Activated CD8-positive, alpha-beta memory T cell treated with anti-CD3 and anti-CD28 coated beads, Interleukin-2, amount 10 ng/mL, durations not matched to agents 7 days and 5 days (primary cell): ENCODE results near the gene NKIRAS1. TPM values are rescaled to one million over a fixed set of nuclear protein-coding genes. Genes with fewer than 3 reads are reported as not detected.
"Not testable (repeated sequence)": the region's sequence is repeated elsewhere in the genome, so short reads cannot be mapped to it uniquely, and the experiment has no call there.

Experiments
- ATAC-seq: fragments of 150-1000 bp; cut with Tn5 transposase; one replicate; pipeline ENCODE4 v1.10.0; 2021; ENCODE audit warnings: moderate library complexity
- CTCF ChIA-PET: fragments of 350-600 bp; sonication (Branson Sonifier 250); formaldehyde crosslinking; loops from one replicate; lab custom pipeline; 2021; ENCODE audit warnings: antibody characterized with exemption; lab: Charles Lee
- DNase-seq: peaks from one replicate; pipeline ENCODE4 v3.0.0-alpha.2; 2020
- H3K27ac Mint-ChIP-seq: one replicate; pipeline ENCODE4 v1.8.0; 2021; ENCODE audit warnings: mild to moderate bottlenecking, mixed read lengths
- H3K27me3 Mint-ChIP-seq: one replicate; pipeline ENCODE4 v1.8.0; 2021; ENCODE audit warnings: mixed read lengths
- H3K36me3 Mint-ChIP-seq: one replicate; pipeline ENCODE4 v1.8.0; 2021; ENCODE audit warnings: mild to moderate bottlenecking, mixed read lengths
- H3K4me1 Mint-ChIP-seq: one replicate; pipeline ENCODE4 v1.8.0; 2021; ENCODE audit warnings: mixed read lengths
- H3K4me3 Mint-ChIP-seq: one replicate; pipeline ENCODE4 v1.8.0; 2021; ENCODE audit warnings: mild to moderate bottlenecking, moderate library complexity, mixed read lengths
- H3K9me3 Mint-ChIP-seq: one replicate; pipeline ENCODE4 v1.8.0; 2022; ENCODE audit warnings: low read depth, mixed read lengths
- total RNA-seq, 2 experiments: library from RNA; stranded (reverse); gene quantifications; one replicate each; pipeline ENCODE4 v1.2.3, GENCODE V29; 2021

Gene NKIRAS1
- total RNA-seq, 2 experiments from 2014 or later, result 3.4 to 3.8 TPM

DNA sequence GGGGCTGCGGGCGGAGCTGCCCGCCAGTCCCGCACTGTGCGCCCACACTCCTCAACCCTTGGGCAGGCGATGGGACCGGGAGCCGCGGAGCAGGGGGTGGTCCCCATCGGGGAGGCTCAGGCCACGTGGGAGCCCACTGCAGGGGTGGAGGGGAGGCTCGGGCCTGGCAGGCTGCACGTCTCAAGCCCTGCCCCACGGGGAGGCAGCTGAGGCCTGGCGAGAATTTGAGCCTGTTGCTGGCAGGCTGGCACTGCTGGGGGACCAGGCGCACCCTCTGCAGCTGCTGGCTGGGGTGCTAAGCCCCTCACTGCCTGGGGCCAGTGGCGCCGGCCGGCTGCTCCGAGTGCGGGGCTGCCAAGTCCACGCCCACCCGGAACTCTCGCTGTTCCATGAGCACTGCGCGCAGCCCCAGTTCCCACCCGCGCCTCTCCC lies 34.3 kb downstream of the NKIRAS1 start:
- H3K9me3 Mint-ChIP-seq, result no peaks in the 10 kb centered on the region
- DNase-seq, result no peak
- H3K27ac Mint-ChIP-seq, result no peak overlapping the region
- H3K4me1 Mint-ChIP-seq, result peaks cover 2% of the 10 kb centered on the region
- CTCF ChIA-PET, result no interaction called here
- H3K27me3 Mint-ChIP-seq, result no peaks in the 10 kb centered on the region
- H3K4me3 Mint-ChIP-seq, result no peak overlapping the region
- H3K36me3 Mint-ChIP-seq, result peaks cover 9% of the 10 kb centered on the region
- no peak for ATAC-seq

DNA sequence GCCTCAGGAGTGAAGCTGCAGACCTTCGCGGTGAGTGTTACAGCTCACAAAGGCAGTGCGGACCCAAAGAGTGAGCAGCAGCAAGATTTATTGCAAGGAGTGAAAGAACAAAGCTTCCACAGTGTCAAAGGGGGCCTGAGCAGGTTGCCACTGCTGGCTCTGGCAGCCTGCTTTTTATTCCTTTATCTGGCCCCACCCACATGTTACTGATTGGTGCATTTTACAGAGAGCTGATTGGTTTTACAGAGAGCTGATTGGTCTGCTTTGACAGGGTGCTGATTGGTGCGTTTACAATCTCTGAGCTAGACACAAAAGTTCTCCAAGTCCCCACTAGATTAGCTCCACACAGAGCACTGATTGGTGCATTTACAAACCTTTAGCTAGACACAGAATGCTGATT lies 34.8 kb downstream of the NKIRAS1 start:
- DNase-seq, H3K27ac Mint-ChIP-seq, H3K27me3 Mint-ChIP-seq, H3K9me3 Mint-ChIP-seq, H3K4me3 Mint-ChIP-seq, H3K4me1 Mint-ChIP-seq, ATAC-seq, CTCF ChIA-PET, H3K36me3 Mint-ChIP-seq: not testable (repeated sequence)

DNA sequence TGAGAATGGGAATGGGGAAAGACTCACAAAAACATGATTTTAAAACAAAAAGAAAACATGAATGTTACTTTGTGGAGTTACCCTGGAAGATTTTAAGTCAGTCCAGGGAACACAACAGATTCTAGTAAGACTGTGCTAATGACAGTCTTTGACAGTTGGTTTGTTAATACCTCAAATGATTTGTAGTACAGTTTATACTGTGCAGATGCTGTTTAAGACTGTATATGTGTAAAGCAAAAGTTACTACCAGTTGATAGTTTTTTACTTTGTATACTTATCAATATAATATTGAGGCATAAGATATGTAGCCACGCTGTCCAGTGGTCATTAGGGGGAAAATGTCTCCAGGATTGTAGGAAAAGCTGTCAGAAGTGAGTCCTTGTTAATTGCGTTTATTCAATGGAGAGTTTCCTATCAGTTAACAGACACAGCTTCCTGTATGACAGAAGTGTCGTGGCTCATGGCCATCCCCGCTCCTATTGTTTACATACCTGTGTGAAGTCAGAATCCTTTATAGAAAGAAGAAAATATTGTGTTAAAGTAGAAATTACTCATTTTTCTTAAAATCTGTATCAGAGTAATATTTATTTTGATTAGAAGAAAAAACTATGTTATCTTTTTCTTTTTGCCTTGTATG lies 36.0 kb downstream of the NKIRAS1 start:
- Mint-ChIP-seq H3K27ac (no peak overlapping the region), H3K9me3 (no peaks in the 10 kb centered on the region), H3K36me3 (peaks cover 9% of the 10 kb centered on the region), H3K27me3 (no peaks in the 10 kb centered on the region), H3K4me3 (no peak overlapping the region), H3K4me1 (peaks cover 2% of the 10 kb centered on the region)
- ATAC-seq, result no peak
- no peak for DNase-seq
- CTCF ChIA-PET, result no interaction called here

DNA sequence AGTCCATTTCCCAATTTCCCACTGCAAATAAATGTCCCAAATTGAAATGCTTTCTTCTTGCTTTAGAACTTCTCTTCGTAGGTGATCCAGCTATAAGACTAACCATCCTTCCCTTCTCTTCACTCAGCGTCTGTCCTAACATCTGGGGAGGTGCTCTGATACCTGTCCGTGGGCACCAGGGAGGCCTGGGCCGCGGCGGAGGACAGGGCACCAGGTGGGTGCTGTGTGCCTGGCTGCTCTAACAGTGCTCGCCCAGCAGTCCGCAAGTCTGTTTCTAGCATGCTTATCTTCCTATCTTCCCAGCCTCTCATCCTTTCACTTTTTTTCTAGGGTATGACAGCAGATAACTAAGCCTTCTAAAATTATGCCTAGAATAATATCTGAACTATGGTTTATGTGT lies 37.3 kb downstream of the NKIRAS1 start:
- Mint-ChIP-seq H3K4me1 (peaks cover 2% of the 10 kb centered on the region), H3K27me3 (no peaks in the 10 kb centered on the region), H3K36me3 (peaks cover 9% of the 10 kb centered on the region), H3K4me3 (no peak overlapping the region), H3K9me3 (no peaks in the 10 kb centered on the region), H3K27ac (no peak overlapping the region)
- DNase-seq (no peak), ATAC-seq (no peak)
- CTCF ChIA-PET, result no interaction called here

DNA sequence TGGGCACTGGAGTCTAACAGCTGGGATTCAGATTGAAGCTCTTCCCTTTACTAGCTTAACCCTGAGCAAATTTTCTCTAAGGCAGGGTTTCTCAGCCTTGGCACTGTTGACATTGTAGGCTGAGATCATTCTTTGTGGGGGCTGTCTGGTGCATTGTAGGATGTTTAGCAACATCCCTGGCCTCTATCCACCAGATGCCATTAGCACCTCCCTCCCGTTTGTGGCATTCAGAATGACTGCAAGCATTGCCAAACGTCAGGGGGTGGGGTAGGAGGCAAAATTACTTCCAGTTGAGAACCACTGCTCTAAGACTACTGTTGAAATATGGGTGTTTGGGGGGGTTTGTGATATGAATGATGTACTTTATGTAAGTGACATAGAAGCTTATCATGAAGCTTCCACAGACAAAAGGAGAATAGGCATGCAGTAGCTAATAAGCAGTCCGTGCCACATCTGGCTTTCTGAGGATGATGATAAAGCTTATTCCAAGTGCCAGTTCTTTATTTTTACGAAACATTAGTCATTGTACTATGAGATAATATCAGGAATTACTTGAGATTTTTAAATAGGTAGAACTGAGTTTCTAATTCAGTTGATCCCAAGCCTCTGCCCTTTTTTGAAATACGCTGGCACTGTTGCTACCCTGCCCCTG lies 39.3 kb downstream of the NKIRAS1 start:
- H3K4me1 Mint-ChIP-seq, result peaks cover 2% of the 10 kb centered on the region
- H3K4me3 Mint-ChIP-seq, result no peak overlapping the region
- DNase-seq (no peak), ATAC-seq (no peak)
- peaks cover 9% of the 10 kb centered on the region for H3K36me3 Mint-ChIP-seq
- no peak overlapping the region for H3K27ac Mint-ChIP-seq
- H3K9me3 Mint-ChIP-seq, result no peaks in the 10 kb centered on the region
- no peaks in the 10 kb centered on the region for H3K27me3 Mint-ChIP-seq
- CTCF ChIA-PET, result interaction anchor here (1.1 to 1.4 kb wide), 2 partner anchors 11 to 40 kb away, joined by 3 to 4 read pairs; partner anchors contain the start of genes NKIRAS1 and RPL15

DNA sequence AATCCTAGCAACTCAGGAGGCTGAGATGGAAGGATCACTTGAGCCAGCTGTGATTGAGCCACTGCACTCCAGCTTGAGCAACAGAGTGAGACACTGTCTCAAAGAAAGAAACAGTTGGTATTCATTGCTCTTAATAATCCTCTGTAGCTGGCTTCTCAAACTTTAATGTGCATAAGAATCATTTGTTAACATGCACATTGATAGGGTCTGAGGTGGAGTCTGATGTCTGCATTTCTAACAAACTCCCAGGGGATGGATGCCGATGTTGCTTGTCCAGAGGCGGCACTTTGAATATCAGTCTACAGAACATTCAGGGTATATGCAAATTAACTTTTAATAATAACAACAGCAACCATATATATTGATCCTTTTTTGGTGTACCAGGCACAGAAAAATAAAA lies 39.9 kb downstream of the NKIRAS1 start:
- CTCF ChIA-PET, result interaction anchor here (1.4 kb wide), 1 partner anchor 40 kb away, joined by 4 read pairs; the partner anchor contains the start of genes NKIRAS1 and RPL15

DNA sequence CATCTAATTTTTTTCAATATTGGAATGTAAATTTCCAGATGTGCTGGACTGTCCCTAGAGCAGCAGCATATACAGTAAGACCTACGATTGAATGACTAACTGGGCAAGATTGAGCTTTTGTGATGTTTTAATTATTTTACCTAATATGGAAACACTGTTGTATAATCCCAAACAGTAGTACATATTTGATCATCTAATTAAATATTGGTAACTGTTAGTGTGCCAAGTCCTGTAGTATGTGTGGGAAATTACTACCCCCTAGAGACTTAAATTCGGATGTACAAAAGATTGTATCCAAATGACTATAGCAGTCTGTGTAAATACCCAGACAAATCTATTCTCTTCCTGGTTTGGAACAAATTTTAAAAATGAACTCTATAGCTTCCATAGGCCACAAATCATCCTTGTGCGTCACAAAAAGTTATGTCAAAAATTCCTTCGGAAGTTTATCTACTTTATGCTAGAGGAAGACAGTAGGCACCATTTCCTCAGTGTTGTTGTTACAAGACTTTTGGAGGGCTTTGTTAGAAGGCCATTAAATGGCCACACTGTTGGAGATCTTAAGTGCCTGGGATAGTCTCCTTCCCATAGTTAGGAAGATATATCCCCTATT lies 41.6 kb downstream of the NKIRAS1 start:
- H3K9me3 Mint-ChIP-seq, result no peaks in the 10 kb centered on the region
- ATAC-seq (no peak), DNase-seq (no peak)
- H3K4me1 Mint-ChIP-seq, result no peaks in the 10 kb centered on the region
- H3K27ac Mint-ChIP-seq, result no peak overlapping the region
- no peak overlapping the region for H3K4me3 Mint-ChIP-seq
- H3K27me3 Mint-ChIP-seq, result no peaks in the 10 kb centered on the region
- CTCF ChIA-PET, result no interaction called here
- no peaks in the 10 kb centered on the region for H3K36me3 Mint-ChIP-seq

More for the DNA sequence above, 39.9 kb downstream of the NKIRAS1 start:
- no peaks in the 10 kb centered on the region for H3K9me3 Mint-ChIP-seq
- H3K4me1 Mint-ChIP-seq, result peaks cover 2% of the 10 kb centered on the region
- ATAC-seq, result no peak
- peaks cover 7% of the 10 kb centered on the region for H3K36me3 Mint-ChIP-seq
- DNase-seq, result no peak
- no peaks in the 10 kb centered on the region for H3K27me3 Mint-ChIP-seq
- no peak overlapping the region for H3K27ac Mint-ChIP-seq
- H3K4me3 Mint-ChIP-seq, result no peak overlapping the region

DNA sequence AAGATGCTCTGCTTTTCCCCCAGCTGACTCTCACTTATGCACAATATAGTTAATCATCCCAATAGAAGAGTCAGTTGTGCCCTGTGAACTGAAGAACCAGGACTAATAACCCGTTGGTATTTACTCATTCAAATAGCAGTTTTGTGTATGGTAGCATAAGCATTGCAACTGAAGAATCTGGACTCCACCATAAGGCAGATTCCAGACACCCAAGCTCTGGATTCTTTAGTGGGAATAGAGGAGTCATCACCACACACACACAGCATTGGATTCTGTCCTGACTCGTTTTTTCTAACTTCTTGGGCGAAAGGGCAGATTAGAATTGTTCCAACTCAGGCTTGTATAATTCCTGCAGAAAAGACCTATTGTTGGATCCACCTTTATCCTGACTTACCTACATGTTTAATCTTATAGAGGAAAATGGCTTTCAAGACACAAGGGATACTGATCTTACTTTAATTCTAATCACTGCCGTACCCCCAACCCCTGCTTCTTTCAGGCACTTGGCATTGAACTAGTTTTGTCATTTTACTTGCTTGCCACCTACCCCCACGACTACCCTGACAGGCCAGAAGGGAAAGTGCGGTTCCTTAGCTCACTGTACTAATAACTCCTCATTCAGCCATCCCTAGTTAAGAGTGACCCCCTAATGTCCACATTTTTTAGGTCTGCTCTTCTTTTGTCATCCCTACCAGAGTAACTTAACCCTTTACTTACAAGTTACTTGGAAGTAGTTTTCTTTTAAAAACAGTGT lies 42.3 kb downstream of the NKIRAS1 start:
- DNase-seq (no peak), ATAC-seq (no peak)
- Mint-ChIP-seq H3K4me3 (no peak overlapping the region), H3K4me1 (no peaks in the 10 kb centered on the region), H3K9me3 (no peaks in the 10 kb centered on the region), H3K27ac (no peak overlapping the region), H3K27me3 (no peaks in the 10 kb centered on the region), H3K36me3 (peaks cover 2% of the 10 kb centered on the region)
- CTCF ChIA-PET, result no interaction called here

DNA sequence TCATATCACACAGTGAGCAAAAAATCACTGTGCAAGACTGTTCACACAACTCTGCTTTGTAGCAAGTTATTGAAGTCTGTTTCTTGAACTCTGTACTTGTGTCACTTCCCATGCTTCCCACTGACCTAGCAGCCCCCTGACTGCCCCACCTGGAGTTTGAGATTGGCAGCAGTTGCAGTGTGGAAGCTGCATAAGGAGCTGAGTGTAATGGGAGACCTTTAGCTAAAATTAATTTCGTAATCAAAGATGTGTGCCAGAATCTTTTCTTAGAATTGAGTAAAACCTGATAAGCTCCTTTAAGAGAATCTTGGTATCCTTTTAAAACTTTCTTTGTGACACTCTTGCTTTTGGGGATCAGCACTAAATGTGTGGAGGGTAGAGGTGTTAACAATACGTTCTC lies 42.8 kb downstream of the NKIRAS1 start:
- Mint-ChIP-seq H3K4me3 (no peak overlapping the region), H3K27me3 (no peaks in the 10 kb centered on the region), H3K27ac (no peak overlapping the region), H3K36me3 (peaks cover 2% of the 10 kb centered on the region), H3K9me3 (no peaks in the 10 kb centered on the region), H3K4me1 (no peaks in the 10 kb centered on the region)
- ATAC-seq, result no peak
- DNase-seq, result no peak
- CTCF ChIA-PET, result no interaction called here

DNA sequence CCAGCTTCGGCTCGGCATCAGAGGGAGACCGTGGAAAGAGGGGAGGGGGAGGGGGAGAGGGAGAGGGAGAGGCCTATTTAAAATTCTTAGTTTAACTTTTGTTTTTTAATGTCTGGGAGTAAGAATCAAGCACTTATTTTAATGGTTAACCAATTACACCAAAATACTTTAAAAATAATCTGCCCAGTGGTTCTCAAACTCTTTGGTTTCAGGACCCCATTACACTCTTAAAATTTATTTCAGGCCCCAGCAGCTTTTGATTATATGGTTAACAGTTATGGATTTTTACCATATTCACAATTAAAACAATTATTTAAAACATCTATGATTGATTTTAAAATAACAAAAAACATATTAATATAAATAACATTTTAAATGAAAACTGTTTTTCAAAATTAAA lies 44.5 kb downstream of the NKIRAS1 start:
- no peaks in the 10 kb centered on the region for H3K9me3 Mint-ChIP-seq
- DNase-seq (no peak), ATAC-seq (no peak)
- no peak overlapping the region for H3K4me3 Mint-ChIP-seq
- H3K36me3 Mint-ChIP-seq, result peaks cover 2% of the 10 kb centered on the region
- no peaks in the 10 kb centered on the region for H3K27me3 Mint-ChIP-seq
- CTCF ChIA-PET, result no interaction called here
- H3K4me1 Mint-ChIP-seq, result no peaks in the 10 kb centered on the region
- H3K27ac Mint-ChIP-seq, result no peak overlapping the region

DNA sequence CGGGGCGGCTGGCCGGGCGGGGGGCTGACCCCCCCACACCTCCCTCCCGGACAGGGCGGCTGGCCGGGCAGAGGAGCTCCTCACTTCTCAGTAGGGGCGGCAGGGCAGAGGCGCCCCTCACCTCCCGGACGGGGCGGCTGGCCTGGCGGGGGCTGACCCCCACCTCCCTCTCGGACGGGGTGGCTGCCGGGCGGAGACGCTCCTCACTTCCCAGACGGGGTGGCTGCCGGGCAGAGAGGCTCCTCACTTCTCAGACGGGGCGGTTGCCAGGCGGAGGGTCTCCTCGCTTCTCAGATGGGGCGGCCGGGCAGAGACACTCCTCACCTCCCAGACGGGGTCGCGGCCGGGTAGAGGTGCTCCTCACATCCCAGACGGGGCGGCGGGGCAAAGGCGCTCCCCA lies 45.4 kb downstream of the NKIRAS1 start:
- H3K9me3 Mint-ChIP-seq, H3K4me1 Mint-ChIP-seq, H3K27ac Mint-ChIP-seq, DNase-seq, H3K36me3 Mint-ChIP-seq, H3K4me3 Mint-ChIP-seq, ATAC-seq, CTCF ChIA-PET, H3K27me3 Mint-ChIP-seq: not testable (repeated sequence)

DNA sequence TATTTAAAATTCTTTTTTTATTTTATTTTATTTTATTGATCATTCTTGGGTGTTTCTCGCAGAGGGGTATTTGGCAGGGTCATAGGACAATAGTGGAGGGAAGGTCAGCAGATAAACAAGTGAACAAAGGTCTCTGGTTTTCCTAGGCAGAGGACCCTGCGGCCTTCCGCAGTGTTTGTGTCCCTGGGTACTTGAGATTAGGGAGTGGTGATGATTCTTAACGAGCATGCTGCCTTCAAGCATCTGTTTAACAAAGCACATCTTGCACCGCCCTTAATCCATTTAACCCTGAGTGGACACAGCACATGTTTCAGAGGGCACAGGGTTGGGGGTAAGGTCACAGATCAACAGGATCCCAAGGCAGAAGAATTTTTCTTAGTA lies 46.1 kb downstream of the NKIRAS1 start:
- DNase-seq, H3K4me1 Mint-ChIP-seq, ATAC-seq, H3K27me3 Mint-ChIP-seq, H3K9me3 Mint-ChIP-seq, H3K36me3 Mint-ChIP-seq, H3K27ac Mint-ChIP-seq, CTCF ChIA-PET, H3K4me3 Mint-ChIP-seq: not testable (repeated sequence)

DNA sequence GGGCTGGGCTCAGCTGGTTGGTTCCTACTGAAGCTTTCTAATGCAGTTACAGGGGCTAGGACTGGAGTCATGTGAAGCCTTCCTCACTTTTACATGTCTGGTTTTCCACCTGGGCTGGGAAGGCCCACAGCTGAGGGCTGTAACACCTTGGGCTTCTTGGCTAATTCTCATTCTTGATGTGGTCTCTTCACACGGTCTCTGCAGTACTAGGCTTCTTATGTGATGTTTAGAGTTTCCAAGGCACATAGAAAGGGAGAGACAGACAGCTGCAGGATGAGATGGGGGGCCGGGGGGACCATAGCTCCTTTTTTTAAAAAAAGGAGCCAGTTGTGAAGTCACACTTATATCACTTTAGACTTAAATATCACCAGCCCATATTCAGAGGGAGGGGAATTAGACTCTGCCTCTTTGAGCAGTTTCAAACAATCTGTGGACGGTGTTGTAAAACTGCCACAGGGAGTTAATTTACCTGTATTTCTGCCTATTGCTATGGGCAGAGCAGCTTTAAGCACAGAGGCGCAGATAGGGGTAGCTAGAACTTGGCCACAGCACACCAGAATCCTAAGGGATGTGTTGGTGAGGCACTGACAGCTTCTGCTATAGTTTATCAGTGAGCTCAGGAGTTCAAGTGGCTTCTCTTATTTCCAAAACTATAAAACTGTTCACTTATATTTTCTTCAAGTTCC lies 46.7 kb downstream of the NKIRAS1 start:
- CTCF ChIA-PET, result no interaction called here
- DNase-seq (no peak), ATAC-seq (no peak)
- no peak overlapping the region for H3K4me3 Mint-ChIP-seq
- peaks cover 2% of the 10 kb centered on the region for H3K36me3 Mint-ChIP-seq
- no peaks in the 10 kb centered on the region for H3K4me1 Mint-ChIP-seq
- no peaks in the 10 kb centered on the region for H3K27me3 Mint-ChIP-seq
- no peaks in the 10 kb centered on the region for H3K9me3 Mint-ChIP-seq
- no peak overlapping the region for H3K27ac Mint-ChIP-seq
